GM10847 (cell line): ENCODE data around the gene HOTAIR.

ENCODE experiments used
- POLR2A ChIP-seq: IDR thresholded peaks from 2 replicates; pipeline ENCODE4 v1.6.1; 2011; ENCODE audit not compliant: insufficient read length; ENCODE audit errors: extremely low read depth

Gene HOTAIR

GRCh38 chr12:53968214-53969127 is 6.3 kb downstream of the HOTAIR start:
- no peak for TF ChIP-seq POLR2A

GRCh38 chr12:53967421-53967925 is 7.3 kb downstream of the HOTAIR start:
- no peak for TF ChIP-seq POLR2A

- no peak for TF ChIP-seq POLR2A
Measured at GRCh38 chr12:53966385-53967133, 8.2 kb downstream of the HOTAIR start.

GRCh38 chr12:53966085-53966384 is 8.7 kb downstream of the HOTAIR start:
- no peak for TF ChIP-seq POLR2A

- TF ChIP-seq POLR2A, result no peak
Measured at GRCh38 chr12:53965281-53966084, 9.3 kb downstream of the HOTAIR start.

- no peak for TF ChIP-seq POLR2A
Measured at GRCh38 chr12:53964315-53964713, 10.4 kb downstream of the HOTAIR start.

GRCh38 chr12:53963434-53964314 is 11.1 kb downstream of the HOTAIR start:
- TF ChIP-seq POLR2A, result no peak

GRCh38 chr12:53963005-53963404 is 11.7 kb downstream of the HOTAIR start:
- TF ChIP-seq POLR2A, result no peak

- TF ChIP-seq POLR2A, result no peak
Measured at GRCh38 chr12:53961025-53961761, 13.6 kb downstream of the HOTAIR start.

- TF ChIP-seq POLR2A, result no peak
Measured at GRCh38 chr12:53960187-53961024, 14.3 kb downstream of the HOTAIR start.

GRCh38 chr12:53959314-53959713 is 15.4 kb downstream of the HOTAIR start:
- no peak for TF ChIP-seq POLR2A

GRCh38 chr12:53958128-53958527 is 16.6 kb downstream of the HOTAIR start:
- TF ChIP-seq POLR2A, result no peak
